GM20431 (cell line): ENCODE results near the gene MYEOV.

ENCODE experiments used
- in situ Hi-C: fragments of 300-500 bp; cut with MseI, MboI; formaldehyde crosslinking; loops from one replicate; pipeline ENCODE4 v1.15.0; 2020; ENCODE audit warnings: low sequenced_read_pairs; ENCODE audit not compliant: unreplicated experiment

Gene MYEOV

GRCh38 chr11:69264486-69264885 lies 29.5 kb upstream of the MYEOV start:
- in situ Hi-C loops: no loop called here

GRCh38 chr11:69265210-69265609 lies 28.7 kb upstream of the MYEOV start:
- in situ Hi-C loops: no loop called here

- in situ Hi-C loops: no loop called here
Observed at GRCh38 chr11:69265911-69266510, 27.9 kb upstream of the MYEOV start.

- in situ Hi-C loops: no loop called here
Observed at GRCh38 chr11:69267395-69267805, 26.6 kb upstream of the MYEOV start.

- in situ Hi-C loops: no loop called here
Observed at GRCh38 chr11:69268911-69269310, 25.0 kb upstream of the MYEOV start.

GRCh38 chr11:69269388-69269787 lies 24.6 kb upstream of the MYEOV start:
- in situ Hi-C loops: no loop called here

- in situ Hi-C loops: no loop called here
Observed at GRCh38 chr11:69269926-69270697, 23.8 kb upstream of the MYEOV start.

- in situ Hi-C loops: no loop called here
Observed at GRCh38 chr11:69270941-69271340, 23.0 kb upstream of the MYEOV start.

GRCh38 chr11:69272055-69272454 lies 21.9 kb upstream of the MYEOV start:
- in situ Hi-C loops: no loop called here

- in situ Hi-C loops: no loop called here
Observed at GRCh38 chr11:69272831-69273485, 21.0 kb upstream of the MYEOV start.

- in situ Hi-C loops: no loop called here
Observed at GRCh38 chr11:69273571-69273970, 20.4 kb upstream of the MYEOV start.

GRCh38 chr11:69274531-69275016 lies 19.4 kb upstream of the MYEOV start:
- in situ Hi-C loops: loop anchor here (25.0 kb wide), 1 partner anchor 363 kb away; the partner anchor contains the start of gene CCND1

GRCh38 chr11:69275178-69275577 lies 18.8 kb upstream of the MYEOV start:
- in situ Hi-C loops: loop anchor here (25.0 kb wide), 1 partner anchor 362 kb away; the partner anchor contains the start of gene CCND1

- in situ Hi-C loops: loop anchor here (25.0 kb wide), 1 partner anchor 361 kb away; the partner anchor contains the start of gene CCND1
Observed at GRCh38 chr11:69276165-69276564, 17.8 kb upstream of the MYEOV start.

GRCh38 chr11:69277074-69277809 lies 16.7 kb upstream of the MYEOV start:
- in situ Hi-C loops: loop anchor here (25.0 kb wide), 1 partner anchor 360 kb away; the partner anchor contains the start of gene CCND1

GRCh38 chr11:69278091-69278867 lies 15.7 kb upstream of the MYEOV start:
- in situ Hi-C loops: loop anchor here (25.0 kb wide), 1 partner anchor 359 kb away; the partner anchor contains the start of gene CCND1

GRCh38 chr11:69280451-69280850 lies 13.5 kb upstream of the MYEOV start:
- in situ Hi-C loops: loop anchor here (25.0 kb wide), 1 partner anchor 357 kb away; the partner anchor contains the start of gene CCND1

GRCh38 chr11:69280994-69281393 lies 13.0 kb upstream of the MYEOV start:
- in situ Hi-C loops: loop anchor here (25.0 kb wide), 1 partner anchor 356 kb away; the partner anchor contains the start of gene CCND1

- in situ Hi-C loops: loop anchor here (25.0 kb wide), 1 partner anchor 354 kb away; the partner anchor contains the start of gene CCND1
Observed at GRCh38 chr11:69283446-69283845, 10.5 kb upstream of the MYEOV start.
